Neuronal stem cell (in vitro differentiated cells): ENCODE data around the gene TIGD4.

Experiments
- DNase-seq: peaks from one replicate; pipeline ENCODE4 v3.0.0-alpha.2; 2013; ENCODE audit warnings: low spot score
- H2AFZ ChIP-seq: one replicate; pipeline ENCODE4 v1.6.1; 2013; ENCODE audit warnings: mild to moderate bottlenecking, low read length, inconsistent platforms
- H2AK5ac ChIP-seq: 2 replicates; pipeline ENCODE4 v1.6.1; 2013; ENCODE audit warnings: low read depth, mild to moderate bottlenecking, inconsistent platforms, low read length, moderate library complexity, mixed read lengths
- H2BK120ac ChIP-seq: 2 replicates; pipeline ENCODE4 v1.6.1; 2013; ENCODE audit warnings: low read depth, mild to moderate bottlenecking, inconsistent platforms, low read length, moderate library complexity, mixed read lengths
- H2BK12ac ChIP-seq: one replicate; pipeline ENCODE4 v1.6.1; 2013; ENCODE audit warnings: low read length, inconsistent platforms
- H2BK15ac ChIP-seq: 2 replicates; pipeline ENCODE4 v1.6.1; 2013; ENCODE audit warnings: mild to moderate bottlenecking, low read length, inconsistent platforms, mixed read lengths
- H2BK5ac ChIP-seq: one replicate; pipeline ENCODE4 v1.6.1; 2013; ENCODE audit warnings: inconsistent platforms, mild to moderate bottlenecking, low read length, moderate library complexity
- H3K14ac ChIP-seq: one replicate; pipeline ENCODE4 v1.6.1; 2013; ENCODE audit warnings: low read length, inconsistent platforms
- H3K18ac ChIP-seq: 2 replicates; pipeline ENCODE4 v1.6.1; 2013; ENCODE audit warnings: low read length, inconsistent platforms
- H3K23ac ChIP-seq: 2 replicates; pipeline ENCODE4 v1.6.1; 2013; ENCODE audit warnings: low read depth, mild to moderate bottlenecking, mixed read lengths, low read length, inconsistent platforms; ENCODE audit not compliant: poor library complexity
- H3K27ac ChIP-seq: replicated peaks from 3 replicates; pipeline ENCODE4 v1.5.1; 2013; ENCODE audit warnings: low read length, inconsistent platforms
- H3K27me3 ChIP-seq, 3 experiments: 2 replicates each; pipeline ENCODE4 v1.6.1; 2013; ENCODE audit warnings: low read length in 3 of 3, mild to moderate bottlenecking in 2 of 3, inconsistent platforms in 1 of 3, low read depth in 1 of 3, mixed read lengths in 1 of 3, moderate library complexity in 1 of 3; ENCODE audit not compliant: control insufficient read depth in 3 of 3, insufficient read depth in 3 of 3
- H3K36me3 ChIP-seq, 2 donors: replicated peaks in 1 of 2; 2 replicates each; pipeline ENCODE4 v1.6.1; 2013; ENCODE audit warnings: low read length in 2 of 2; ENCODE audit not compliant: control insufficient read depth in 2 of 2, insufficient read depth in 2 of 2
- H3K4ac ChIP-seq: 2 replicates; pipeline ENCODE4 v1.6.1; 2013; ENCODE audit warnings: inconsistent platforms, mild to moderate bottlenecking, low read length, moderate library complexity
- H3K4me1 ChIP-seq, 2 donors: 1 replicate in 1 of 2; 2 replicates in 1 of 2; pipeline ENCODE4 v1.6.1; 2013; ENCODE audit warnings: low read length in 2 of 2, low read depth in 1 of 2; ENCODE audit not compliant: control insufficient read depth in 2 of 2, insufficient read depth in 1 of 2
- H3K4me2 ChIP-seq: one replicate; pipeline ENCODE4 v1.6.1; 2013; ENCODE audit warnings: mild to moderate bottlenecking, low read length, inconsistent platforms; ENCODE audit not compliant: insufficient read depth, poor library complexity, severe bottlenecking
- H3K4me3 ChIP-seq, 2 donors: 2 replicates each; pipeline ENCODE4 v1.5.1; 2013; ENCODE audit warnings: low read length in 2 of 2, mild to moderate bottlenecking in 2 of 2, inconsistent platforms in 1 of 2, moderate library complexity in 1 of 2
- H3K79me1 ChIP-seq: one replicate; pipeline ENCODE4 v1.6.1; 2013; ENCODE audit warnings: low read depth, mild to moderate bottlenecking, inconsistent platforms, low read length, moderate library complexity
- H3K9ac ChIP-seq: one replicate; pipeline ENCODE4 v1.6.1; 2013; ENCODE audit warnings: mild to moderate bottlenecking, low read depth, low read length, inconsistent platforms; ENCODE audit not compliant: poor library complexity
- H3K9me3 ChIP-seq, 2 donors: replicated peaks in 1 of 2; 2 replicates each; pipeline versions ENCODE3 to v1.6.1; 2013; ENCODE audit warnings: low read length in 2 of 2, mild to moderate bottlenecking in 2 of 2, inconsistent platforms in 1 of 2, low read depth in 1 of 2, mixed read lengths in 1 of 2, moderate library complexity in 1 of 2; ENCODE audit not compliant: control insufficient read depth in 2 of 2, insufficient read depth in 1 of 2
- H4K8ac ChIP-seq: one replicate; pipeline ENCODE4 v1.6.1; 2013; ENCODE audit warnings: low read depth, mild to moderate bottlenecking, inconsistent platforms, low read length, moderate library complexity
- H4K91ac ChIP-seq: one replicate; pipeline ENCODE4 v1.6.1; 2013; ENCODE audit warnings: low read length, low read depth, mild to moderate bottlenecking, inconsistent platforms; ENCODE audit not compliant: poor library complexity
- WGBS, 2 donors: extraction: QIAGEN DNeasy Blood & Tissue Kit; methylation state at CpG; one replicate each; pipeline ENCODE4 v1.1.7; 2013; ENCODE audit warnings: missing lambda C conversion rate in 2 of 2, mixed read lengths in 1 of 2; ENCODE audit not compliant: insufficient read length in 2 of 2, insufficient replicate concordance in 1 of 2; ENCODE audit errors: extremely low coverage in 2 of 2; 5-methylcytosine and 5-hydroxymethylcytosine counted together

Gene TIGD4

GRCh38 chr4:152763796-152764195 lies 15.7 kb downstream of the TIGD4 start:
- no peak overlapping the region for H3K14ac ChIP-seq
- no peak for DNase-seq
- no peaks in the 10 kb centered on the region for H3K4me1 ChIP-seq
- H3K4ac ChIP-seq = no peak overlapping the region
- no peak overlapping the region for H3K27ac ChIP-seq
- H3K18ac ChIP-seq = no peak overlapping the region
- no peaks in the 10 kb centered on the region for H3K79me1 ChIP-seq
- no peaks in the 10 kb centered on the region for H3K36me3 ChIP-seq
- no peak overlapping the region for H2BK120ac ChIP-seq
- H3K27me3 ChIP-seq = no peaks in the 10 kb centered on the region
- H3K23ac ChIP-seq = no peak overlapping the region
- H2AK5ac ChIP-seq = no peak overlapping the region
- no peak overlapping the region for H4K91ac ChIP-seq
- no peak overlapping the region for H2BK15ac ChIP-seq
- H2AFZ ChIP-seq = no peak overlapping the region
- no peak overlapping the region for H3K9ac ChIP-seq
- peaks cover 0 to 4% of the 10 kb centered on the region in 2 donors for H3K9me3 ChIP-seq
- no peak overlapping the region for H3K4me3 ChIP-seq
- WGBS, 2 donors = no CpG with 5 or more reads among the region's 1 CpG
- H4K8ac ChIP-seq = no peak overlapping the region
- H3K4me2 ChIP-seq = no peak overlapping the region
- no peak overlapping the region for H2BK5ac ChIP-seq
- no peak overlapping the region for H2BK12ac ChIP-seq

DNA sequence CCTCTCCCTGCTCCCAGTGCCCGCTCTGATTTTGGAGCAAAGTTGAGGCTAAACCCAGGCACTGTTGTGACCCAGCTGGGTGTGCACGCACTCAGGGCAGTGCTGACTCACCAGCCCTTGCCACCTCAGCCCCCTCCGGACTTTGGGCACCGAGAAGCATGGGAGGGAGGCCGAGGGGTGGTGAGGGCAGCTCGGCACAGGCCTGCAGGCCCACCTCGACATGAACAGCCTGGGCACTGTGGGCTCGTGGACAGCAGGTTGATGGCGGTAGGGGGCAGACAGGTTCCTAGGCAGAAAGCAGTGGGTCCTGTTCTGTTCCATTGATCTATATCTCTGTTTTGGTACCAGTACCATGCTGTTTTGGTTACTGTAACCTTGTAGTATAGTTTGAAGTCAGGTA lies 30.9 kb downstream of the TIGD4 start:
- Histone ChIP-seq H3K14ac (peak overlapping the region; percentile 100), H3K4me1 (peaks cover 0 to 1% of the 10 kb centered on the region in 2 donors), H3K23ac (peak overlapping the region; percentile 44), H3K27me3 (no peaks in the 10 kb centered on the region), H4K8ac (peak overlapping the region; percentile 65), H3K36me3 (no peaks in the 10 kb centered on the region), H3K79me1 (no peaks in the 10 kb centered on the region), H3K18ac (peak overlapping the region; percentile 7), H3K9ac (no peak overlapping the region), H3K4ac (peak overlapping the region; percentile 66), H2BK120ac (no peak overlapping the region), H2AFZ (no peak overlapping the region), H3K4me2 (no peak overlapping the region), H3K27ac (no peak overlapping the region), H2BK5ac (no peak overlapping the region), H2BK12ac (no peak overlapping the region), H4K91ac (no peak overlapping the region), H2BK15ac (no peak overlapping the region), H3K4me3 (no peak overlapping the region), H2AK5ac (peak overlapping the region; percentile 79), H3K9me3 (peaks cover 2 to 6% of the 10 kb centered on the region in 2 donors)
- no CpG with 5 or more reads among the region's 9 CpGs for WGBS, 2 donors
- no peak for DNase-seq

DNA sequence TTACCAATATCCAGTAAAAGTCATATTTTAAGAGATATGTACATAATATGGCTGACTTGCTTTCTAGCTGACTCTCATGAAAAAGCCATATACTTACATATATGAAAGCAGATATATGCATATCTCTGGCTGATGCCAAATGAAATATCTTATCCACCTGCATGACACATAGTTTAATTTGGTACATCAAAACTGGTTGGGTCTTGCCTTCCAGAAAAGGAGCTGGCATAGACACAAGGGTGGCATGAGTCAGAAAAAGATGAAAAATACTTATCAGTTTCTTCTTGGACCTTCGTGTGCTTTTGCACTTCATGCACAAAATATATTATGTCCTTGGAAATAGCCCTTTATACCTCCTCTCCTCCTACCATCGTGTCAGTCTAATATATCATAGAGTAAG lies 32.1 kb downstream of the TIGD4 start:
- Histone ChIP-seq H3K14ac (no peak overlapping the region), H3K9ac (no peak overlapping the region), H4K91ac (no peak overlapping the region), H3K4ac (no peak overlapping the region), H3K27me3 (no peaks in the 10 kb centered on the region), H3K4me1 (peaks cover 0 to 1% of the 10 kb centered on the region in 2 donors), H3K36me3 (no peaks in the 10 kb centered on the region), H2BK12ac (no peak overlapping the region), H2BK15ac (no peak overlapping the region), H2BK120ac (no peak overlapping the region), H3K4me2 (no peak overlapping the region), H3K79me1 (no peaks in the 10 kb centered on the region), H2BK5ac (no peak overlapping the region), H3K4me3 (no peak overlapping the region), H2AFZ (no peak overlapping the region), H3K27ac (no peak overlapping the region), H2AK5ac (no peak overlapping the region), H4K8ac (no peak overlapping the region), H3K18ac (no peak overlapping the region), H3K9me3 (peaks cover 2 to 5% of the 10 kb centered on the region in 2 donors), H3K23ac (no peak overlapping the region)
- no CpG with 5 or more reads among the region's 2 CpGs for WGBS, 2 donors
- no peak for DNase-seq

DNA sequence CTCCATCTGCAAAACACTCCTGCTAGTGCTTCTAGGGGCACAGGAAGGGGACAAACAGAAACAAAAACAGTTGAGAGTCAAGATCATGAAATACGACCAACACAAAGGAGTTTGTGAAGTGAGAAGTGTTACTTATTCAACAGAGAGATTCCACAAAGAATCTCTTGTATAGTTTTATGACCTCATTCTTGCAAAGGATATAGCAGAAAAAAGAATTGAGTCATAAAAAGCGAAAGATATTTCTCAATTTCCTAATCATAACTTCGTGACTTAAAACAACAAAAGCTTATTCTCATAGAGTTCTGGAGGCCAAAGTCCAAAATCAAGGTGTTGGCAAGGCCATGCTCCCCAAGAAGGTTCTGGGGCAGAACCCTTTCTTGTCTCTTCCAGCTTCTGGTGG lies 40.7 kb downstream of the TIGD4 start:
- no peak for DNase-seq

More for the DNA sequence above, 40.7 kb downstream of the TIGD4 start:
- H4K91ac ChIP-seq = no peak overlapping the region
- no peaks in the 10 kb centered on the region for H3K9me3 ChIP-seq
- H3K14ac ChIP-seq = no peak overlapping the region
- H2AK5ac ChIP-seq = no peak overlapping the region
- no peaks in the 10 kb centered on the region for H3K36me3 ChIP-seq
- no peak overlapping the region for H2BK5ac ChIP-seq
- H3K4ac ChIP-seq = no peak overlapping the region
- H4K8ac ChIP-seq = no peak overlapping the region
- no peak overlapping the region for H3K4me2 ChIP-seq
- no CpG with 5 or more reads among the region's 3 CpGs for WGBS, 2 donors
- H2AFZ ChIP-seq = no peak overlapping the region
- no peak overlapping the region for H2BK12ac ChIP-seq
- no peak overlapping the region for H2BK120ac ChIP-seq
- no peak overlapping the region for H3K4me3 ChIP-seq
- peaks cover 0 to 15% (median 0%) of the 10 kb centered on the region in 3 experiments for H3K27me3 ChIP-seq
- H3K4me1 ChIP-seq = no peaks in the 10 kb centered on the region
- H3K9ac ChIP-seq = no peak overlapping the region
- H3K79me1 ChIP-seq = no peaks in the 10 kb centered on the region
- no peak overlapping the region for H2BK15ac ChIP-seq
- H3K27ac ChIP-seq = no peak overlapping the region
- no peak overlapping the region for H3K23ac ChIP-seq
- no peak overlapping the region for H3K18ac ChIP-seq
